ENCODE results near the gene ROR2. TPM values are rescaled to one million over a fixed set of nuclear protein-coding genes. Genes with fewer than 3 reads are reported as not detected.

Gene ROR2
- total RNA-seq, 2 experiments from 2014 or later: not detected

GRCh38 chr9:91946196-91946595 is 3.8 kb downstream of the ROR2 start:
- no peak for DNase-seq
- Mint-ChIP-seq H3K27ac (no peak overlapping the region), H3K27me3 (ENCODE audit: low read depth) (peaks cover 52% of the 10 kb centered on the region), H3K36me3 (ENCODE audit: low read depth) (no peaks in the 10 kb centered on the region), H3K4me3 (no peak overlapping the region), H3K4me1 (ENCODE audit: low read depth) (peaks cover 4% of the 10 kb centered on the region), H3K9me3 (no peaks in the 10 kb centered on the region)
- intact Hi-C loops (cut with micrococcal nuclease): no loop called here
- CTCF ChIA-PET: interaction anchor here (0.9 kb wide), 1 partner anchor 8 kb away, joined by 3 read pairs; no protein-coding TSS in a partner anchor

- Mint-ChIP-seq H3K27ac (no peak overlapping the region), H3K27me3 (ENCODE audit: low read depth) (peaks cover 45% of the 10 kb centered on the region), H3K9me3 (no peaks in the 10 kb centered on the region), H3K36me3 (ENCODE audit: low read depth) (no peaks in the 10 kb centered on the region), H3K4me3 (no peak overlapping the region), H3K4me1 (ENCODE audit: low read depth) (peaks cover 2% of the 10 kb centered on the region)
- CTCF ChIA-PET: interaction anchor here (0.9 kb wide), 1 partner anchor 8 kb away, joined by 3 read pairs; no protein-coding TSS in a partner anchor
- no peak for DNase-seq
- intact Hi-C loops (cut with micrococcal nuclease): no loop called here
Measured at GRCh38 chr9:91945277-91946085, 4.5 kb downstream of the ROR2 start.

- Mint-ChIP-seq H3K4me3 (no peak overlapping the region), H3K9me3 (no peaks in the 10 kb centered on the region), H3K4me1 (ENCODE audit: low read depth) (no peaks in the 10 kb centered on the region), H3K36me3 (ENCODE audit: low read depth) (no peaks in the 10 kb centered on the region), H3K27me3 (ENCODE audit: low read depth) (peaks cover 43% of the 10 kb centered on the region), H3K27ac (no peak overlapping the region)
- CTCF ChIA-PET: interaction anchor here (0.8 kb wide), 1 partner anchor 847 kb away, joined by 3 read pairs; no protein-coding TSS in a partner anchor
- intact Hi-C loops (cut with micrococcal nuclease): no loop called here
- no peak for DNase-seq
Measured at GRCh38 chr9:91944711-91945110, 5.3 kb downstream of the ROR2 start.

- H3K36me3 Mint-ChIP-seq (ENCODE audit: low read depth): no peaks in the 10 kb centered on the region
- H3K4me1 Mint-ChIP-seq (ENCODE audit: low read depth): no peaks in the 10 kb centered on the region
- no peaks in the 10 kb centered on the region for H3K9me3 Mint-ChIP-seq
- no peak overlapping the region for H3K27ac Mint-ChIP-seq
- CTCF ChIA-PET: interaction anchor here (0.8 kb wide), 1 partner anchor 848 kb away, joined by 3 read pairs; no protein-coding TSS in a partner anchor
- H3K4me3 Mint-ChIP-seq: no peak overlapping the region
- peaks cover 43% of the 10 kb centered on the region for H3K27me3 Mint-ChIP-seq (ENCODE audit: low read depth)
- intact Hi-C loops (cut with micrococcal nuclease): no loop called here
- DNase-seq: no peak
Measured at GRCh38 chr9:91943478-91944470, 6.3 kb downstream of the ROR2 start.

- CTCF ChIA-PET: no interaction called here
- DNase-seq: no peak
- no peaks in the 10 kb centered on the region for H3K36me3 Mint-ChIP-seq (ENCODE audit: low read depth)
- intact Hi-C loops (cut with micrococcal nuclease): no loop called here
- no peak overlapping the region for H3K4me3 Mint-ChIP-seq
- H3K27me3 Mint-ChIP-seq (ENCODE audit: low read depth): peaks cover 33% of the 10 kb centered on the region
- H3K27ac Mint-ChIP-seq: no peak overlapping the region
- no peaks in the 10 kb centered on the region for H3K9me3 Mint-ChIP-seq
- H3K4me1 Mint-ChIP-seq (ENCODE audit: low read depth): no peaks in the 10 kb centered on the region
Measured at GRCh38 chr9:91942201-91942600, 7.8 kb downstream of the ROR2 start.

- CTCF ChIA-PET: interaction anchor here (0.7 kb wide), 1 partner anchor 65 kb away, joined by 3 read pairs; no protein-coding TSS in a partner anchor
- no peak for DNase-seq
- no peaks in the 10 kb centered on the region for H3K9me3 Mint-ChIP-seq
- no peak overlapping the region for H3K4me3 Mint-ChIP-seq
- H3K4me1 Mint-ChIP-seq (ENCODE audit: low read depth): no peaks in the 10 kb centered on the region
- intact Hi-C loops (cut with micrococcal nuclease): no loop called here
- peaks cover 20% of the 10 kb centered on the region for H3K27me3 Mint-ChIP-seq (ENCODE audit: low read depth)
- no peaks in the 10 kb centered on the region for H3K36me3 Mint-ChIP-seq (ENCODE audit: low read depth)
- H3K27ac Mint-ChIP-seq: no peak overlapping the region
Measured at GRCh38 chr9:91939978-91940377, 10.1 kb downstream of the ROR2 start.

- no peak for DNase-seq
- Mint-ChIP-seq H3K4me1 (ENCODE audit: low read depth) (no peaks in the 10 kb centered on the region), H3K4me3 (no peak overlapping the region), H3K27ac (no peak overlapping the region), H3K27me3 (ENCODE audit: low read depth) (peaks cover 5% of the 10 kb centered on the region), H3K9me3 (no peaks in the 10 kb centered on the region), H3K36me3 (ENCODE audit: low read depth) (no peaks in the 10 kb centered on the region)
- CTCF ChIA-PET: interaction anchor here (0.8 kb wide), 1 partner anchor 13 kb away, joined by 3 read pairs; the partner anchor contains the start of gene ROR2
- intact Hi-C loops (cut with micrococcal nuclease): no loop called here
Measured at GRCh38 chr9:91937727-91938126, 12.3 kb downstream of the ROR2 start.

GRCh38 chr9:91937056-91937455 is 13.0 kb downstream of the ROR2 start:
- Mint-ChIP-seq H3K9me3 (no peaks in the 10 kb centered on the region), H3K4me3 (no peak overlapping the region), H3K36me3 (ENCODE audit: low read depth) (no peaks in the 10 kb centered on the region), H3K4me1 (ENCODE audit: low read depth) (no peaks in the 10 kb centered on the region), H3K27me3 (ENCODE audit: low read depth) (peaks cover under 1% of the 10 kb centered on the region), H3K27ac (no peak overlapping the region)
- intact Hi-C loops (cut with micrococcal nuclease): no loop called here
- DNase-seq: no peak
- CTCF ChIA-PET: interaction anchor here (0.7 kb wide), 1 partner anchor 13 kb away, joined by 3 read pairs; no protein-coding TSS in a partner anchor

GRCh38 chr9:91935805-91936514 is 14.1 kb downstream of the ROR2 start:
- no peak overlapping the region for H3K4me3 Mint-ChIP-seq
- no peak for DNase-seq
- no peaks in the 10 kb centered on the region for H3K36me3 Mint-ChIP-seq (ENCODE audit: low read depth)
- no peaks in the 10 kb centered on the region for H3K27me3 Mint-ChIP-seq (ENCODE audit: low read depth)
- intact Hi-C loops (cut with micrococcal nuclease): no loop called here
- H3K27ac Mint-ChIP-seq: no peak overlapping the region
- no peaks in the 10 kb centered on the region for H3K4me1 Mint-ChIP-seq (ENCODE audit: low read depth)
- CTCF ChIA-PET: interaction anchor here (1.0 to 1.5 kb wide), 2 partner anchors 14 to 16 kb away, joined by 3 read pairs; partner anchors contain the start of gene ROR2
- peaks cover 7% of the 10 kb centered on the region for H3K9me3 Mint-ChIP-seq

- Mint-ChIP-seq H3K36me3 (ENCODE audit: low read depth) (peaks cover 6% of the 10 kb centered on the region), H3K27ac (no peak overlapping the region), H3K4me3 (no peak overlapping the region), H3K9me3 (peaks cover 14% of the 10 kb centered on the region), H3K27me3 (ENCODE audit: low read depth) (no peaks in the 10 kb centered on the region), H3K4me1 (ENCODE audit: low read depth) (no peaks in the 10 kb centered on the region)
- DNase-seq: no peak
- intact Hi-C loops (cut with micrococcal nuclease): no loop called here
- CTCF ChIA-PET: interaction anchor here (1.0 to 1.5 kb wide), 2 partner anchors 15 to 17 kb away, joined by 3 read pairs; partner anchors contain the start of gene ROR2
Measured at GRCh38 chr9:91935066-91935749, 14.8 kb downstream of the ROR2 start.

- Mint-ChIP-seq H3K4me3 (no peak overlapping the region), H3K36me3 (ENCODE audit: low read depth) (peaks cover 6% of the 10 kb centered on the region), H3K4me1 (ENCODE audit: low read depth) (no peaks in the 10 kb centered on the region), H3K9me3 (peaks cover 20% of the 10 kb centered on the region), H3K27me3 (ENCODE audit: low read depth) (no peaks in the 10 kb centered on the region), H3K27ac (no peak overlapping the region)
- no peak for DNase-seq
- CTCF ChIA-PET: interaction anchor here (1.0 kb wide), 1 partner anchor 15 kb away, joined by 3 read pairs; the partner anchor contains the start of gene ROR2
- intact Hi-C loops (cut with micrococcal nuclease): no loop called here
Measured at GRCh38 chr9:91934654-91935053, 15.4 kb downstream of the ROR2 start.

Measured in activated naive CD4-positive, alpha-beta T cell treated with anti-CD3 and anti-CD28 coated beads for 36 hours (primary cell).